Omental fat pad (tissue), 4 donors: ENCODE data around the gene QSOX1. TPM values are rescaled to one million over a fixed set of nuclear protein-coding genes. Genes with fewer than 3 reads are reported as not detected.
A peak's percentile ranks its signal among the peaks of the same experiment; 100 is the strongest.

Experiments used
- ATAC-seq: fragments of 150-250 bp; one replicate; pipeline ENCODE4 v1.9.1; 2016; ENCODE audit warnings: mild to moderate bottlenecking, moderate library complexity; ENCODE audit not compliant: low FRiP score
- DNase-seq: peaks from one replicate; pipeline ENCODE4 v3.0.0-alpha.2; 2019; ENCODE audit warnings: low spot score
- CTCF ChIP-seq, 3 donors: fragments of 450-650 bp; IDR thresholded peaks; one replicate each; pipeline ENCODE4 v1.5.1; 2016 to 2017; ENCODE audit warnings: antibody characterized with exemption in 3 of 3, mild to moderate bottlenecking in 3 of 3, moderate library complexity in 2 of 3
- total RNA-seq, 4 donors: library from RNA; depleted of rRNA; stranded (reverse); fragments of >200 nt; gene quantifications; one replicate each; pipeline ENCODE4 v1.1.0, GENCODE V29; 2016

The QSOX1 gene
- total RNA-seq, 4 donors from 2014 or later: 90.1 to 130 (median 98.4) TPM

GRCh38 chr1:180219776-180220175 is 65.1 kb downstream of the QSOX1 start:
- DNase-seq: no peak
- ATAC-seq: no peak
- no peak for TF ChIP-seq CTCF (IDR thresholded peaks at IDR 0.05)

GRCh38 chr1:180221462-180221861 is 66.8 kb downstream of the QSOX1 start:
- ATAC-seq (no peak), DNase-seq (no peak)
- no peak for TF ChIP-seq CTCF (IDR thresholded peaks at IDR 0.05)

- no peak for DNase-seq
- no peak for TF ChIP-seq CTCF (IDR thresholded peaks at IDR 0.05)
- ATAC-seq: no peak
Observed at GRCh38 chr1:180224902-180225301, 70.2 kb downstream of the QSOX1 start.

- TF ChIP-seq CTCF (IDR thresholded peaks at IDR 0.05): no peak
- DNase-seq: no peak
- ATAC-seq: no peak
Observed at GRCh38 chr1:180225403-180225802, 70.7 kb downstream of the QSOX1 start.

- no peak for TF ChIP-seq CTCF (IDR thresholded peaks at IDR 0.05)
- DNase-seq: no peak
- ATAC-seq: no peak
Observed at GRCh38 chr1:180227861-180228647, 73.4 kb downstream of the QSOX1 start.

- peak; percentile 11 for ATAC-seq
- no peak for DNase-seq
- TF ChIP-seq CTCF (IDR thresholded peaks at IDR 0.05): no peak
Observed at GRCh38 chr1:180228648-180229482, 74.2 kb downstream of the QSOX1 start.
